AG04449 (cell line): ENCODE data around the gene TREML2.
"Not testable (repeated sequence)": the region's sequence is repeated elsewhere in the genome, so short reads cannot be mapped to it uniquely, and the experiment has no call there.

Experiments
- CTCF ChIA-PET: fragments of 350-600 bp; formaldehyde crosslinking; extraction: SDS; loops from one replicate; lab custom pipeline; 2021; ENCODE audit warnings: antibody characterized with exemption; lab: Yijun Ruan, JAX
- POLR2A ChIA-PET: fragments of 400-600, 350-600 bp; formaldehyde crosslinking; extraction: SDS; loops from one replicate; lab custom pipeline; 2020; ENCODE audit warnings: antibody characterized with exemption, inconsistent platforms; lab: Yijun Ruan, JAX
- DNase-seq: peaks from one replicate; pipeline ENCODE4 v3.0.0-alpha.2; 2010; ENCODE audit warnings: low read depth, low spot score
- H3K4me3 ChIP-seq: 2 replicates; pipeline ENCODE4 v1.5.1; 2011; ENCODE audit warnings: low read depth, mild to moderate bottlenecking, control low read depth, low read length
- CTCF ChIP-seq: IDR thresholded peaks from one replicate; pipeline ENCODE4 v1.5.1; 2011; ENCODE audit warnings: mild to moderate bottlenecking, moderate library complexity, low read length, control low read depth, inconsistent platforms; ENCODE audit not compliant: insufficient read depth; ENCODE audit errors: missing control alignments

Gene TREML2, protein sequence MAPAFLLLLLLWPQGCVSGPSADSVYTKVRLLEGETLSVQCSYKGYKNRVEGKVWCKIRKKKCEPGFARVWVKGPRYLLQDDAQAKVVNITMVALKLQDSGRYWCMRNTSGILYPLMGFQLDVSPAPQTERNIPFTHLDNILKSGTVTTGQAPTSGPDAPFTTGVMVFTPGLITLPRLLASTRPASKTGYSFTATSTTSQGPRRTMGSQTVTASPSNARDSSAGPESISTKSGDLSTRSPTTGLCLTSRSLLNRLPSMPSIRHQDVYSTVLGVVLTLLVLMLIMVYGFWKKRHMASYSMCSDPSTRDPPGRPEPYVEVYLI

GRCh38 chr6:41200901-41201763 lies at the start of gene TREML2:
Gene TREML2 (minus strand): TSS chr6:41201149. CDS start chr6:41201008, 141 bp downstream.
- POLR2A ChIA-PET: no interaction called here
- H3K4me3 ChIP-seq: no peak within 1 kb of the TSS
- no peak for TF ChIP-seq CTCF
- DNase-seq: no peak
- CTCF ChIA-PET: interaction anchor here (1.0 to 1.3 kb wide), 2 partner anchors 19 to 109 kb away, joined by 4 to 5 read pairs; no protein-coding TSS in a partner anchor

- no peak overlapping the region for H3K4me3 ChIP-seq
- ChIA-PET POLR2A (no interaction called here), CTCF (no interaction called here)
- no peak for TF ChIP-seq CTCF
- DNase-seq: no peak
Observed at GRCh38 chr6:41247882-41248705, 47.1 kb upstream of the TREML2 start.

GRCh38 chr6:41247288-41247865 lies 46.4 kb upstream of the TREML2 start:
- POLR2A ChIA-PET: no interaction called here
- CTCF ChIA-PET: no interaction called here
- H3K4me3 ChIP-seq: no peak overlapping the region
- DNase-seq: no peak
- no peak for TF ChIP-seq CTCF

- H3K4me3 ChIP-seq, POLR2A ChIA-PET, DNase-seq, CTCF ChIA-PET: not testable (repeated sequence)
Observed at GRCh38 chr6:41246529-41246928, 45.6 kb upstream of the TREML2 start.

GRCh38 chr6:41239467-41240159 lies 38.7 kb upstream of the TREML2 start:
- ChIA-PET POLR2A (no interaction called here), CTCF (no interaction called here)
- no peak for DNase-seq
- H3K4me3 ChIP-seq: no peak overlapping the region
- TF ChIP-seq CTCF: no peak

GRCh38 chr6:41237128-41237527 lies 36.2 kb upstream of the TREML2 start:
- TF ChIP-seq CTCF: no peak
- ChIA-PET CTCF (no interaction called here), POLR2A (no interaction called here)
- no peak for DNase-seq
- H3K4me3 ChIP-seq: no peak overlapping the region
